GM10847 (cell line): ENCODE results near the gene KIFC3.

Experiments used
- POLR2A ChIP-seq: IDR thresholded peaks from 2 replicates; pipeline ENCODE4 v1.6.1; 2011; ENCODE audit not compliant: insufficient read length; ENCODE audit errors: extremely low read depth

Gene KIFC3

GRCh38 chr16:57734308-57734924, 67.9 kb downstream of the KIFC3 start:
- no peak for TF ChIP-seq POLR2A

DNA sequence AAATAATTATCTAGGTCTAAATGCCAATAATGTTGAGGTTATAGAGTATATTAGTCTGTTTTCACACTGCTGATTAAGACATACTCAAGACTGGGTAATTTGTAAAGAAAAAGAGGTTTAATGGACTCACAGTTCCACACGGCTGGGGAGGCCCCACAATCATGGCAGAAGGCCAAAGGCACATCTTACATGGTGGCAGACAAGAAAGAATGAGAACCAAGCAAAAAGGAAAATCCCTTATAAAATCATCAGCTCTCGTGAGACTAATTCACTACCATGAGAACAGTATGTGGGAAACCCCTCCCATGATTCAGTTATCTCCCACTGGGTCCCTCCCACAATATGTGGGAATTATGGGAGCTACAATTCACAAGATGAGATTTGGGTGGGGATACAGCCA, 69.6 kb downstream of the KIFC3 start:
- TF ChIP-seq POLR2A, result no peak

DNA sequence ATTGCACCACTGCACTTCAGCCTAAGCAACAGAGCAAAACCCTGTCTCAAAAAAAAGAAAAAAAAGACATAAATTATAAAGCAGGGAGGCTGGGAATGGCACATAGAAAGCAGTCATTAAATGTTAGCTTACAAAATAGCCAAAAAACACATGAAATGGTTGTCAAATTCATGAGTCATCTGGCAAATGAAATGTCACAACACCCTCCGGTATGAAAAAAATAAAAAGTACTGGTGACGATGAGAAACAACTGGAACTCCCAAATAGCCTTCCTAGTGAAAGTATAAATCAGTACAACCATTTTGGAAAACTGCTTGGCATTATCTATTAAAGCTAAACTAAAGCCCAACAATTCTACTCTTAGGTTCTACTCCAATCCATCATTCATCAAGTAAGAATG, 70.3 kb downstream of the KIFC3 start:
- TF ChIP-seq POLR2A, result no peak

DNA sequence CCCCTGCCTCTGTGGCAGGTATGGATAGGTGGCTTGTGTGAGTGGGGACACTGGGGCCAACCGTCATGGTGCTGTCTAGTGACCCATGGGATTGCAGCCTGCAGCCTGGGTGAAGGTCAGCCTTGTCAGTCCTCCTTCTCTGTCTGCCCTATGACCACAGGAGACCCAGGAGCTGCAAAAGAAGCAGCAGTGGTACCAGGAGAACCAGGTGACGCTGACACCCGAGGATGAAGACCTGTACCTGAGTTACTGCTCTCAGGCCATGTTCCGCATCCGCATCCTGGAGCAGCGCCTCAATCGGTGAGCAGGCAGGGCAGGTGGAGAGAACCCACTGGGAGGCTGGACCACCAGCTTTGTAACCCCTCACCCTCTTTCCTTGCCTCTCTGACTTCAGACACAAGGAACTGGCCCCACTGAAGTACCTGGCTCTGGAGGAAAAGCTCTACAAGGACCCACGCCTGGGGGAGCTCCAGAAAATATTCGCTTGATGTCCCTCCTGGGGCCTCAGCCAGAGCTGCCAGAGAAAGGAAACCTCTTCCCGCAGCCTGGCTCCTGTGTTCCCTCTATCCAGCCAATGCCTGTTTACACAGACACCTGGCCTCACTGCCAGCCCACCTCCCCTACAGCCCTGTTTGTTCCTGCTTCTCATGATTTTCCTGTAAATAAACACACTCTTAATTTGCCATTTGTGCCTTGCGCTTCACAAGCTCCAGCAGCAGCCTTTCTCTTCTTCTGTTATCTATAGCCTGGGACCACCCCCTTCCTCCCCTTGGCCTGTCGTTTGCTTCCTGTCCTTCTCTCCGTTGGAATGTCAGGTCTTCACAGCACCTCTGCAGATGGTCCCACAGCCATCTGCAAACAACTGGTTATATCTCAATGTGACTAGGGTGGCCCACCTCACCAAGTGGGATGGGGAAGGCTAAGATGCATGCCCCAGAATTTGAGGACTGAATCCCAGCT, 71.2 kb downstream of the KIFC3 start:
- TF ChIP-seq POLR2A, result no peak

DNA sequence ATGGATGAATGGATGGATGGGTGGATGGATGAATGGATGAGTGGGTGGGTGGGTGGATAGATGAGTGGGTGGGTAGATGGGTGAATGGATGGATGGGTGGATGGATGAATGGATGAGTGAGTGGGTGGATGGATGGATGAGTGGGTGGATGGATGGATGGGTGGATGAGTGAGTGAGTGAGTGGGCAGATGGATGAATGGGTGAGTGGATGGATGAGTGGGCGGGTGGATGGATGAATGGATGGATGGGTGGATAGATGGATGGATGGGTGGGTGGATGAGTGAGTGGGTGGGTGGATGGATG, 73.2 kb downstream of the KIFC3 start:
- no peak for TF ChIP-seq POLR2A

DNA sequence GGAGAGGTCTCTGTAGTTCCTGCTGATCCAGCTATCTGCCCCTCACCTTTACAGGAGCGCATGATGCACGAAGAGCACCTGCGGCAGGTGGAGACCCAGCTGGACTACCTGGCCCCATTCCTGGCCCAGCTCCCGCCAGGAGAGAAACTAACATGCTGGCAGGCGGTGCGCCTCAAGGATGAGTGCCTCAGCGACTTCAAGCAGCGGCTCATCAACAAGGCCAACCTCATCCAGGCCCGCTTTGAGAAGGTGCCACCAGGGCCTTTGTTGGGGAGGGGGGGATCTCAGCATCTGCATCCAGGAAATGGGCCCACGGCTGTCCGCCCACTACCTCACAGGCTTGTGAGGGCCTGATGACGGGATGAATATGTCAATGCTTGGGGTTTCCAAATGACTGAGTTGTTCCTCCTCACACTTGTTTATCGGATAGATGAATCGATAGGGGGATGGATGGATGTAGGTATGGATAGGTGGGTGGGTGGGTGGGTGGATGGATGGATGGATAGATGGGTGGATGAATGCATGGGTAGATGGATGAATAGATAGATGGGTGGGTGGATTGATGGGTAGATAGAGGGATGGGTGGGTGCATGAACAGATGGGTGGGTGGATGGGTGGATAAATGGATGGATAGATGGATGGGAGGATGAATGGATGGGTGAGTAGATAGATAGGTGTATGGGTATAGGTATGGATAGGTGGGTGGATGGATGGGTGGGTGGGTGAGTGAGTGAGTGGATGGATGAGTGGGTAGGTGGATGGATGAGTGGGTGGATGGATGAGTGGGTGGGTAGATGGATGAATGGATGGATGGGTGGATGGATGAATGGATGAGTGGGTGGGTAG, 73.7 kb downstream of the KIFC3 start:
- TF ChIP-seq POLR2A, result no peak

- TF ChIP-seq POLR2A, result no peak
These were observed 74.7 kb downstream of the KIFC3 start for GRCh38 chr16:57727610-57728009.

DNA sequence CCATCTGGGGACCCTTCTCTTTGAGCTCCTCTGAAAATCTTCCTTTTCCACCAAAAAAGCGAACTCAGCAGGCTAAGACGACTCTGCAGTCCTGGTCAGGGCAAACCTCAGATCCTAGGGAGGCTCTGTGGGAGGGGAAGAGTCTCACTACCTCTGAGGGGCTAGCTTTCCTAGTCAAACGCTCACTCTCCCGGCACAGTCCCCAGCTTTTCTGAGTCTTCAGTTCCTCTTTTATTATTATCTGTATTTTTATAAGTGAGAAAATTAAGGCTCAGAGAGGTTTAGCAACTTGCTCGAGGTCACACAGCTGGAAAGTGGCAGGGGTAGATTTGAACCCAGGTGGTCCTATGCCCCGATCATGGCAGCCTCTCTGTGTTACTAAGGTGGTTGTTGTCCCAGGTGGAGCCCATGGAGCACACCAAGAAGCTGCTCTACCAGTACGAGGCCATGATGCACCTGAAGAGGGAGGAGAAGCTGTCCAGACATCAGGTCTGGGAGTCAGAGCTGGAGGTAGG, 75.8 kb downstream of the KIFC3 start:
- no peak for TF ChIP-seq POLR2A

- TF ChIP-seq POLR2A, result no peak
These were observed 76.3 kb downstream of the KIFC3 start for GRCh38 chr16:57725976-57726375.

DNA sequence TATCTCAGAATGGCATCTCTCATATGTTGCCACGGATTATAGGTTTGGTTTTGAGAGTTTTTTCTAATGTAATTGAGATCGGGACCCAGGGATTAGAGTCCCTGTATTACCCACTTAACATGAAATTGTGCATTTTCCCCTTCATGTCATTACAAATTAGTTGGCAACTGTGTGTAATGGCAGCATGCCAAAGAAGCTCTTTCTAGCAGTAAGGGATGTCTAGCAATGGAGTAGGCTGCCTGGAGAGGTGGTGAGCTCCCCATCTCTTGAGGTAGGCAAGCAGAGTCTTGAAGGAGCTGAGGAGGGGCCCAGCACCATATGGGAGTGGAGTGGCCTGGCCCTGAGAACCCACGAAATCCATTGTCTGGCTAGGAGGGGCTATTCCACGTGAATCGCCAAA, 76.7 kb downstream of the KIFC3 start:
- no peak for TF ChIP-seq POLR2A

DNA sequence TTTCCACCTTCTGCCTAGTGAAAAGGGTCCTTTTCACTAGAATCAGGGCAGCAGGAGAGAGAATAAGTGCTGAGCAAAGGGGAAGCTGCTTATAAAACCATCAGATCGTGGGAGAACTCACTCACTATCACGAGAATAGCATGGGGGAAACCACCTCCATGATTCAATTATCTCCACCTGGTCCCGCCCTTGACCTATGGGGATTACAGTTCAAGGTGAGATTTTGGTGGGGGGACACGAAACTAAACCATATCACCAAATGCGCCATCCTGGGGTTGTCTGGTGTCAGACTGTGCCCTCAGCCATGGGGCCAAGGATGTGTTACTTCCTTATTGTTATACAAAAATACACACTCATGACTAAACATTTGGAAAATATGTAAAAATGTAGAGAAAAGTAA, 77.1 kb downstream of the KIFC3 start:
- TF ChIP-seq POLR2A, result no peak

DNA sequence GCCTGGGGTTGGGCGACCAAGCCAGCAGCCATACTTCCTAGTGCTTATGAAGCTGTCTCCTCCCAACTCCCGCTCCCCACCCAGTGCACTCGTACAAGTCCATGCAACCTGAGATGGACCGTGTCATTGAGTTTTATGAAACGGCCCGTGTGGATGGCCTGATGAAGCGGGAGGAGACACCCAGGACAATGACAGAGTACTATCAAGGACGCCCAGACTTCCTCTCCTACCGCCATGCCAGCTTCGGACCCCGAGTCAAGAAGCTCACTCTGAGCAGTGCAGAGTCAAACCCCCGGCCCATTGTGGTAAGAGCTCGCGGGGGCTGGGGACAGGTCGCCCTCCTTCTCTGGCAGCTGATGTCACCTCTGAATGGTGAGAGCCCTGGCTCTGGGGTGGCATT, 77.8 kb downstream of the KIFC3 start:
- no peak for TF ChIP-seq POLR2A

- no peak for TF ChIP-seq POLR2A
These were observed 79.1 kb downstream of the KIFC3 start for GRCh38 chr16:57723170-57723569.

DNA sequence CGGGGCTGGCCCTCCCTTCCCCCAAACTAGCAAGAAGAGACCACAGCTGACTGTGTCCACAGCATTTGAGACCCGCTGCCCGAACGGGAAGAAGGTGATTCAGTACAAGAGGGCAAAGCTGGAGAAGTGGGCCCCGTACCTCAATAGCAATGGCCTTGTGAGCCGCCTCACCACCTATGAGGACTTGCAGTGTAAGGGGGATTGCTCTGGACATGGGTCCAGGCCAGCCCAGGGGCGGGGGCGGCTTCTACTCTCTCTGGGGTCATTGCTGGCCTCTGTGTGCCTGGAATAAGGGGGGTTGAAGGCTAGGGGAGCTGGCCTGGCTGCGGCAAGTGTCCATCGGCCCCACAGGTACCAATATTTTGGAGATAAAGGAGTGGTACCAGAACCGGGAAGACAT, 79.6 kb downstream of the KIFC3 start:
- TF ChIP-seq POLR2A, result no peak

GRCh38 chr16:57722210-57722499, 80.1 kb downstream of the KIFC3 start:
- TF ChIP-seq POLR2A, result no peak
